Peyer's patch (tissue), 4 donors: ENCODE measurements around the gene OAS3. TPM values are rescaled to one million over a fixed set of nuclear protein-coding genes. Genes with fewer than 3 reads are reported as not detected.
A peak's percentile ranks its signal among the peaks of the same experiment; 100 is the strongest.

Experiments
- DNase-seq, 3 donors: peaks; one replicate each; pipeline ENCODE4 v3.0.0-alpha.2; 2017 to 2019
- H3K27ac ChIP-seq, 4 donors: fragments of 200-600 bp; sonication (generic); one replicate each; pipeline ENCODE4 v1.5.1; 2016 to 2019
- H3K27me3 ChIP-seq, 2 donors: fragments of 200-600 bp; sonication (generic); one replicate each; pipeline ENCODE4 v1.5.1; 2019
- H3K36me3 ChIP-seq, 3 donors: fragments of 200-600 bp; sonication (generic); one replicate each; pipeline ENCODE4 v1.5.1; 2016 to 2019
- H3K4me1 ChIP-seq, 4 donors: fragments of 200-600 bp; sonication (generic); one replicate each; pipeline ENCODE4 v1.5.1; 2016 to 2019
- H3K4me3 ChIP-seq, 4 donors: fragments of 200-600 bp; sonication (generic); 1 replicate in 3 of 4; 2 replicates in 1 of 4; pipeline ENCODE4 v1.5.1; 2016 to 2019; ENCODE audit warnings: mild to moderate bottlenecking in 1 of 4
- H3K9me3 ChIP-seq, 4 donors: fragments of 200-600 bp; sonication (generic); one replicate each; pipeline ENCODE4 v1.5.1; 2016 to 2019; ENCODE audit warnings: mild to moderate bottlenecking in 1 of 4
- CTCF ChIP-seq, 6 experiments: fragments of 450-650 bp in 4 of 6; fragments of 200-600 bp in 2 of 6; sonication (generic) in 1 of 6; IDR thresholded peaks; one replicate each; pipeline ENCODE4 v1.5.1; 2017 to 2019; ENCODE audit warnings: antibody characterized with exemption in 6 of 6, mild to moderate bottlenecking in 3 of 6, moderate library complexity in 1 of 6
- POLR2A ChIP-seq, 2 donors: fragments of 450-650 bp; IDR thresholded peaks; one replicate each; pipeline ENCODE4 v1.5.1; 2017; ENCODE audit warnings: antibody characterized with exemption in 2 of 2, mild to moderate bottlenecking in 2 of 2, moderate library complexity in 2 of 2
- total RNA-seq, 4 donors: library from RNA; depleted of rRNA; stranded (reverse); fragments of >200 nt; gene quantifications; one replicate each; pipeline ENCODE4 v1.1.0, GENCODE V29; 2016

OAS3 gene
- total RNA-seq, 4 donors from 2014 or later = 7.1 to 53.6 (median 16.7) TPM

GRCh38 chr12:112938751-112939150 lies 477 bp downstream of the OAS3 start:
- Histone ChIP-seq H3K27ac (peak overlapping the region; percentile 76 to 89 (median 82)), H3K36me3 (peaks cover 0 to 7% (median 0%) of the 10 kb centered on the region in 3 donors), H3K9me3 (no peaks in the 10 kb centered on the region), H3K4me3 (peak overlapping the region; percentile 68 to 84 (median 78)), H3K27me3 (no peaks in the 10 kb centered on the region), H3K4me1 (peaks cover 0 to 18% (median 4%) of the 10 kb centered on the region in 4 donors)
- DNase-seq = no peak
- TF ChIP-seq CTCF (IDR thresholded peaks at IDR 0.05) (no peak), POLR2A (IDR thresholded peaks at IDR 0.05) (no peak)

GRCh38 chr12:112939761-112940381 lies 1.6 kb downstream of the OAS3 start:
- no peak for TF ChIP-seq POLR2A (IDR thresholded peaks at IDR 0.05)
- no peak for TF ChIP-seq CTCF (IDR thresholded peaks at IDR 0.05)
- Histone ChIP-seq H3K9me3 (no peaks in the 10 kb centered on the region), H3K27me3 (no peaks in the 10 kb centered on the region), H3K4me1 (peaks cover 0 to 18% (median 4%) of the 10 kb centered on the region in 4 donors), H3K4me3 (peak overlapping the region in 3 of 4 donors; percentile 2 to 73 (median 28)), H3K36me3 (peaks cover 0 to 15% (median 0%) of the 10 kb centered on the region in 3 donors), H3K27ac (peak overlapping the region in 1 of 4 donors; percentile 82)
- peak in 1 of 3 donors; percentile 38 for DNase-seq

GRCh38 chr12:112941528-112942335 lies 3.5 kb downstream of the OAS3 start:
- DNase-seq = peak in 1 of 3 donors; percentile 32
- Histone ChIP-seq H3K4me1 (peaks cover 0 to 18% (median 4%) of the 10 kb centered on the region in 4 donors), H3K36me3 (peaks cover 0 to 28% (median 0%) of the 10 kb centered on the region in 3 donors)

GRCh38 chr12:112942572-112942971 lies 4.3 kb downstream of the OAS3 start:
- peaks cover 0 to 18% (median 4%) of the 10 kb centered on the region in 4 donors for H3K4me1 ChIP-seq
- H3K27me3 ChIP-seq = no peaks in the 10 kb centered on the region

More at GRCh38 chr12:112941528-112942335, 3.5 kb downstream of the OAS3 start:
- no peaks in the 10 kb centered on the region for H3K9me3 ChIP-seq
- no peaks in the 10 kb centered on the region for H3K27me3 ChIP-seq
- no peak overlapping the region for H3K4me3 ChIP-seq
- TF ChIP-seq CTCF (IDR thresholded peaks at IDR 0.05) (no peak), POLR2A (IDR thresholded peaks at IDR 0.05) (no peak)
- no peak overlapping the region for H3K27ac ChIP-seq

More at GRCh38 chr12:112942572-112942971, 4.3 kb downstream of the OAS3 start:
- Histone ChIP-seq H3K4me3 (no peak overlapping the region), H3K27ac (no peak overlapping the region), H3K9me3 (no peaks in the 10 kb centered on the region), H3K36me3 (peaks cover 0 to 31% (median 0%) of the 10 kb centered on the region in 3 donors)
- TF ChIP-seq POLR2A (IDR thresholded peaks at IDR 0.05) = no peak
- TF ChIP-seq CTCF (IDR thresholded peaks at IDR 0.05) = no peak
- DNase-seq = no peak
